ENCODE results near the gene USO1. TPM values are rescaled to one million over a fixed set of nuclear protein-coding genes. Genes with fewer than 3 reads are reported as not detected.

The USO1 gene
- total and polyA plus RNA-seq, 9 of the 15 experiments (the other 6 are each of a cell fraction or from before 2014, with no cell fraction given) = 19.3 to 97.8 (median 48.5) TPM

DNA sequence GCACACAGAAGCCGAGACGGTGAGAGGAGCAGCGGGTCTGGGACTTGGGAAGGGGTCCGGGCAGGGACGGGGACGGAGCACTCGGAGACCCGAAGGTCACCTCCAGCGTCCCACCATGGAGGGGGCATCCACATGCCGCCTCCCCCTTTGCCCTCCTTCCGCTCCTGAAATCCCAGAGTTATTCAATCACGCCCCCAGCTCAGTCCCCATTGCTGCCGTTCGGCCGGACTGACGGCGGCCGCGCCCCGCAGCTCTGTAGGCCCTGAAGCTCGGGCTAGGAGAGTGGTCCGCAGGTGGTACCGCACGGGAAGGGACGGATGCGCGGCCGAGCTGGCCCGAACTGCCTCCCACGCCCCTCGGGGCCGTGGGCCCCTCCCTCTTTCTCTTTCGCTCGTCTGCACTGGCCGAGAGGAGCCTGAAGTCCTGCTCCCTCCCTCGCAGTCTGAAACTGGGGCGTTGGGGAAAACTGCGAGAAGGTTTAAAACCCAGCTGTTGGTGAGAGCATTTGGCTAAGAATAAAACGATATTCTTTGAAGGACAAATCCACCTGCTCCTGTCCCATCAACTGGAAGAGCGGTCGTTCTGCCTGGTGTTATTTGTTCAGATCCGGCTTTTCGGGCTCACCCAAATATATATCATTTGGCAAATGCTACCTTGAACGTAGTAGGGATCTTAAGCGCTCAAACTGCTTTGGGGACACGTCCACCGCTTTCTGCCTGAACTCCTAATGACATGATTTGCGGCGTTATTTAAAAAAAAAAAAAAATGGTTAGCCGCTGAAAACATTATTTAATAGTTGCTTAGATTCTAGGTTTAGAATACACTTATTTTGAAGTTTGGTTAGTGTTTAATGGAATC lies 719 bp downstream of the USO1 start (continued):
- TF ChIP-seq TBL1XR1 (IDR thresholded peaks at IDR 0.05; ENCODE audit: low read length in 2 of 2) = 0 out of 4 replicates have a peak, but pooled peaks of 1 of the 2 experiments have one; percentile 45
- TF ChIP-seq MAFG (tag; conservative IDR thresholded peaks at IDR 0.05) = no peak
- TF ChIP-seq BRD4 (IDR thresholded peaks at IDR 0.05) = 0 out of 2 replicates have a peak, but pooled peaks have one; percentile 47
- TF ChIP-seq EGR1 (conservative IDR thresholded peaks at IDR 0.05) = peak; percentile 83
- TF ChIP-seq ZBTB17 (CRISPR knock-in tag; IDR thresholded peaks at IDR 0.05) = 0 out of 2 replicates have a peak, but pooled peaks have one; percentile 47
- peak; percentile 26; the same call in 1 of the 2 replicates for TF ChIP-seq CBX1 (IDR thresholded peaks at IDR 0.05; ENCODE audit: low read depth)
- TF ChIP-seq CHD1 (IDR thresholded peaks at IDR 0.05; ENCODE audit: low read length) = peak; percentile 39
- peak in 1 of 2 experiments; percentile 66; a peak in 2 of 4 replicates for TF ChIP-seq HDAC1 (IDR thresholded peaks at IDR 0.05)
- no peak for TF ChIP-seq HNRNPL (IDR thresholded peaks at IDR 0.05; ENCODE audit: low read depth, low read length)
- peak; percentile 89 for TF ChIP-seq POLR2G (IDR thresholded peaks at IDR 0.05; ENCODE audit: low read depth, low read length)
- TF ChIP-seq REST (IDR thresholded peaks at IDR 0.05; ENCODE audit: borderline replicate concordance) = peak; percentile 38; the same call in 1 of the 2 replicates
- no peak for TF ChIP-seq REST (CRISPR knock-in tag; IDR thresholded peaks at IDR 0.05; ENCODE audit: low read depth)
- peak; percentile 74; the same call in 1 of the 2 replicates for TF ChIP-seq TGIF2 (CRISPR knock-in tag; IDR thresholded peaks at IDR 0.05)
- no peak for TF ChIP-seq PRMT5 (CRISPR knock-in tag; IDR thresholded peaks at IDR 0.05)
- TF ChIP-seq TCF7 (IDR thresholded peaks at IDR 0.05; ENCODE audit: borderline replicate concordance) = 0 out of 2 replicates have a peak, but pooled peaks have one; percentile 12
- peak; percentile 15 to 25; a peak in 1 of 4 replicates for TF ChIP-seq NONO (IDR thresholded peaks at IDR 0.05; ENCODE audit: low read depth in 2 of 2, low read length in 1 of 2)
- TF ChIP-seq, protein P1, sequence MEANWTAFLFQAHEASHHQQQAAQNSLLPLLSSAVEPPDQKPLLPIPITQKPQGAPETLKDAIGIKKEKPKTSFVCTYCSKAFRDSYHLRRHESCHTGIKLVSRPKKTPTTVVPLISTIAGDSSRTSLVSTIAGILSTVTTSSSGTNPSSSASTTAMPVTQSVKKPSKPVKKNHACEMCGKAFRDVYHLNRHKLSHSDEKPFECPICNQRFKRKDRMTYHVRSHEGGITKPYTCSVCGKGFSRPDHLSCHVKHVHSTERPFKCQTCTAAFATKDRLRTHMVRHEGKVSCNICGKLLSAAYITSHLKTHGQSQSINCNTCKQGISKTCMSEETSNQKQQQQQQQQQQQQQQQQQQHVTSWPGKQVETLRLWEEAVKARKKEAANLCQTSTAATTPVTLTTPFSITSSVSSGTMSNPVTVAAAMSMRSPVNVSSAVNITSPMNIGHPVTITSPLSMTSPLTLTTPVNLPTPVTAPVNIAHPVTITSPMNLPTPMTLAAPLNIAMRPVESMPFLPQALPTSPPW (CRISPR knock-in tag; IDR thresholded peaks at IDR 0.05) = peak; percentile 82
- TF ChIP-seq PHTF2 (CRISPR knock-in tag; IDR thresholded peaks at IDR 0.05) = no peak
- TF ChIP-seq TEAD2 (tag; IDR thresholded peaks at IDR 0.05) = no peak
- TF ChIP-seq LARP7 (IDR thresholded peaks at IDR 0.05) = 0 out of 2 replicates have a peak, but pooled peaks have one; percentile 30
